CD4-positive, alpha-beta T cell treated with Interleukin-4 for 1 hour (primary cell): Measurements from ENCODE around the gene PRDX5.

Experiments
- DNase-seq, 2 donors: peaks; one replicate each; pipeline ENCODE4 v3.0.0-alpha.2; 2020 to 2022

PRDX5 gene

DNA sequence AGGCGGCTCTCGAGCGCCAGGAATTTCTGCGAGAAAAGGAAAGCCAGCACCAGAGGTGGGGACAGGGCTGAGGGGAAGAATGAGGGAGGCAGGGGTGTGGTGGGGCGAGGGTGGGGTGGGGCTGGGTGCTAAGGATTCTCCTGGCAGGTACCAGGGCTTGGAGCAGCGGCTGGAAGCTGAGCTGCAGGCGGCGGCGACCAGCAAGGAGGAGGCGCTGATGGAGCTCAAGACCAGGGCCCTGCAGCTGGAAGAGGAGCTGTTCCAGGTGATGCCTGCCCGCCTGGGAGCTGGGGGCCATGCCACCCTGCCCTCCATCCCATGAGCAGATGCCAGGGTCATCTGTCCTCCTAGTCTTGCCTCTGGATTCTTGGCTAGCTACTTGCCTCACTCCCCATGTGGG, 31.5 kb downstream of the PRDX5 start:
- no peak for DNase-seq

DNA sequence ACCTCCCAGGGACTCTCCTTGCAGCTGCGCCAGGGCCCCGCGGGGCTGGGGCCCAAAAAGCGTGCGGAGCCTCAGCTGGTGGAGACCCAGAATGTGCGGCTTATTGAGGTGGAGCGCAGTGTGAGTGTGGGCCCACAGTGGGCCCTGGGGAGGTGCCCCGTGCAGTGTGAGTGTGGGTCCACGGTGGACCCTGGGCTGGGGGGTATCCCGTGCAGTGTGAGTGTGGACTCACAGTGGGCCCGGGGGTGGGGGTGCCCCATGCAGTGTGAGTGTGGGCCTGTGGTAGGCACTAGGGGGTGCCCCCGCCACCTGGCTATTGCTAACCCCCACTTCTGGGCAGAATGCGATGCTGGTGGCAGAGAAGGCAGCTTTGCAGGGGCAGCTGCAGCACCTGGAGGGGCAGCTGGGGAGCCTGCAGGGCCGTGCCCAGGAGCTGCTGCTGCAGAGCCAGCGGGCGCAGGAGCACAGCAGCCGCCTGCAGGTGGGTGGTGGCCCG, 33.3 kb downstream of the PRDX5 start:
- DNase-seq = no peak

DNA sequence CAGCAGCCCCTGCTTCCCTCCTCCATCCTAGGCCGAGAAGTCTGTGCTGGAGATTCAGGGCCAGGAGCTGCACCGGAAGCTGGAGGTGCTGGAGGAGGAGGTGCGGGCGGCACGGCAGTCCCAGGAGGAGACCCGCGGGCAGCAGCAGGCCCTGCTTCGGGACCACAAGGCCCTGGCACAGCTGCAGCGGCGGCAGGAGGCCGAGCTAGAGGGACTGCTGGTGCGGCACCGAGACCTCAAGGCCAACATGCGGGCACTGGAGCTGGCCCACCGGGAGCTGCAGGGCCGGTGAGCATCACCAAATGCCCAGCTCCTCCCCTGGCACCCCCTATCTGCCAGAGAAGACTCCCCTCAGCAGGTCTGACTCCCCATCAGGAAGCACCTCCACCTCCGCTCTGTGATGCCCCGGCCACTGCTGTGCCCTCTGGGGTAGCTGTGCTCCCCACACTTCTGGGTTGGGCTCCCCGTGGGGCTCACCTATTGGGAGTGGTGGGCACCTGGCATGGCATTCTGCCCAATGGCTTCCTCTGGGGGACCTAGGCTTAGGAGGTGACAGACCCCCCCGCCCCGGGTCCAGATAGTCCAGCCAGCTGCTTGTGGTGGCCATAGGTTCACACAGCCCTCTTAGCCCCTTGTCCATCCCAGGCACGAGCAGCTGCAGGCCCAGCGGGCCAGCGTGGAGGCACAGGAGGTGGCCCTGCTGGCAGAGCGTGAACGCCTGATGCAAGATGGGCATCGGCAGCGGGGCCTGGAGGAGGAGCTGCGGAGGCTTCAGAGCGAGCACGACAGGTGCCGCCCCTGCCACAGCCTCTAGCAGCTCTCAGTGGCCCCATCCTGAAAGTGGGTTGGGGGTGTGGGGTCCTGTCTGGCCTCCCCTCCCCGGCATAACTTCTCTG, 34.4 kb downstream of the PRDX5 start:
- no peak for DNase-seq

DNA sequence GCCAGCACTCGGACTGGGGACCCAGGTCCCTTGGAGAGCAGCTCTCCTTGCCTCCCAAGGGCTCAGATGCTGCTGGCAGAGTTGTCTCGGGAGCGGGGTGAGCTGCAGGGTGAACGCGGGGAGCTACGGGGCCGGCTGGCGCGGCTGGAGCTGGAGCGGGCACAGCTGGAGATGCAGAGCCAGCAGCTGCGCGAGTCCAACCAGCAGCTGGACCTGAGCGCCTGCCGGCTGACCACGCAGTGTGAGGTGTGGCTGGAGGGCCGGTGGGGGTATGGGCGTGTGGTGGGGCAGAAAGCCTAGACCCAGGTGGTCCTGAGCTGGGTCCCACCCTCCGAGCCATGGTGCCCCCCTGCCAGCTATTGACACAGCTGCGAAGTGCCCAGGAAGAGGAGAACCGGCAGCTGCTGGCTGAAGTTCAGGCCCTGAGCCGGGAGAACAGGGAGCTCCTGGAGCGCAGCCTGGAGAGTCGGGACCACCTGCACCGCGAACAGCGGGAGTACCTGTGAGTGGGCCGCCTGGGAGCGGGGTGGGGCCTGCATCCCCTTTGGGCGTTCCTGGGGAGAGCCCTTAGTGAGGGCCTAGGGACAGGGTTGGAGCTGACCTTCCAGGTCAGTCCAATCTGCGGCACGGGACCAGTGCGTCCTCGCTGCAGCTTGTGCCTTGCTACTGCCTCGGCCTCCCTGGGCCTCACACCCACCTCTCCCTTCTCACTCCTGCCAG, 35.2 kb downstream of the PRDX5 start:
- DNase-seq = no peak

DNA sequence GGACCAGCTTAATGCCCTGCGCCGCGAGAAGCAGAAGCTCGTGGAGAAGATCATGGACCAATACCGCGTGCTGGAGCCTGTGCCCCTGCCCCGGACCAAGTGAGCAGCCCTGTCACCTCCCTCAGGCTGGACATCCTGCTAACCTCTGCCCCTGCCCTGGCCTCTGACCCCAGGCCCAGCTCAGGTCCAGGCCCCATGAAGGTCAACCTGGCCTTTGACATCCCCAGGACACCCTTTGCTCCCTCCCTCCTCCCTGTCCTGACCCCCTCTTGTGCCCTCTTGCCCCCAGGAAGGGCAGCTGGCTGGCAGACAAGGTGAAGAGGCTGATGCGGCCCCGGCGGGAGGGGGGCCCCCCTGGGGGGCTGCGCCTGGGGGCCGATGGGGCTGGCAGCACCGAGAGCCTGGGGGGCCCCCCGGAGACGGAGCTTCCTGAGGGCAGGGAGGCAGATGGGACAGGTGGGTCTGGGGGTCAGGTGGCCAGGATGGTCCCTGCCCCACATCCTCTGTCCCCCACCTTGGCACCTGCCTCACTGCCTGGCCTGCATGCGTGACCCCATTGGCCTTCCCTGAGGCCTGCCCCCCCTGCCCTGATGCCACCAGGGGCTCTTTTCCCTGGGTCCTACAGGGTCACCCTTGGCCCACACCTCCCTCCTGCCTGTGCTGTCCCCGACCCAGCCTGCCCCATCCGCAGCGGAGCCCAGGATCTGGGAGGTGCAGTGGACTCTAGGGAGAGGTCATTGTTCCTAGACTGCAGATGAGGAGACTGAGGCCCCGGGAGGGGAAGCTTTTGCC, 36.0 kb downstream of the PRDX5 start:
- DNase-seq = no peak

DNA sequence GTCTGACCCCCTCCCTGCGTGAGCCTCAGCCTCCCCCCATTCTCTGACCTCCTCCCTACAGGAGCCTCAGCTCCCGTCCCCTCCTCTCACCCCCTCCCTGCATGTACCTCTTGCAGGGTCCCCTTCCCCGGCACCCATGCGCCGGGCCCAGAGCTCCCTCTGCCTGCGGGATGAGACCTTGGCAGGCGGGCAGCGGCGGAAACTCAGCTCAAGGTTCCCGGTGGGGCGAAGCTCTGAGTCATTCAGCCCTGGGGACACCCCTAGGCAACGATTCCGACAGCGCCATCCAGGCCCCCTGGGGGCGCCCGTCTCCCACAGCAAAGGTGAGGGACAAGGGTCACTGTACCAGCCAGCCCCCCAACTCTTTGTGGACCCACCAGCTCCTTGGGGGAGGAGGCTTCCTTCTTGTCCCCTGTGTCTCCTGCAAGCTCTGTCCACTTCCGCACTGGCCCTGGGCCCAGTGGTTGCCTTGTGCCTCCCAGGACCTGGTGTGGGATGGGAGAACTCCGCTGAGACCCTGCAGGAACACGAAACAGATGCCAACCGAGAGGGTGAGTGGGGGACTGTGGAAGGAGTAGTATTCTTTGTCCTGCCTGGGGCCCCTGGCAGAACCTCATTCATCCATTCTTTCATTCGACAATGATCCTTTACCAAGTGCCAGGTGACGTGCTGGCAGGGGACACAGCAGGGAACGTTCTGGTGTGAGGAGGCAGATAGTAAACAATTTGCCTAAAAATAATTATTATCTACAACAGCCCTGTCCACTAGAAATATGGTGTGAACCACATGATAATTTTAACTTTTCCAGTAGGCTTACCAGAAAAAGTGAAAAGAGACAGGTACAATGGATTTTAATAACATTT, 37.4 kb downstream of the PRDX5 start:
- peak in 1 of 2 donors; percentile 62 for DNase-seq

DNA sequence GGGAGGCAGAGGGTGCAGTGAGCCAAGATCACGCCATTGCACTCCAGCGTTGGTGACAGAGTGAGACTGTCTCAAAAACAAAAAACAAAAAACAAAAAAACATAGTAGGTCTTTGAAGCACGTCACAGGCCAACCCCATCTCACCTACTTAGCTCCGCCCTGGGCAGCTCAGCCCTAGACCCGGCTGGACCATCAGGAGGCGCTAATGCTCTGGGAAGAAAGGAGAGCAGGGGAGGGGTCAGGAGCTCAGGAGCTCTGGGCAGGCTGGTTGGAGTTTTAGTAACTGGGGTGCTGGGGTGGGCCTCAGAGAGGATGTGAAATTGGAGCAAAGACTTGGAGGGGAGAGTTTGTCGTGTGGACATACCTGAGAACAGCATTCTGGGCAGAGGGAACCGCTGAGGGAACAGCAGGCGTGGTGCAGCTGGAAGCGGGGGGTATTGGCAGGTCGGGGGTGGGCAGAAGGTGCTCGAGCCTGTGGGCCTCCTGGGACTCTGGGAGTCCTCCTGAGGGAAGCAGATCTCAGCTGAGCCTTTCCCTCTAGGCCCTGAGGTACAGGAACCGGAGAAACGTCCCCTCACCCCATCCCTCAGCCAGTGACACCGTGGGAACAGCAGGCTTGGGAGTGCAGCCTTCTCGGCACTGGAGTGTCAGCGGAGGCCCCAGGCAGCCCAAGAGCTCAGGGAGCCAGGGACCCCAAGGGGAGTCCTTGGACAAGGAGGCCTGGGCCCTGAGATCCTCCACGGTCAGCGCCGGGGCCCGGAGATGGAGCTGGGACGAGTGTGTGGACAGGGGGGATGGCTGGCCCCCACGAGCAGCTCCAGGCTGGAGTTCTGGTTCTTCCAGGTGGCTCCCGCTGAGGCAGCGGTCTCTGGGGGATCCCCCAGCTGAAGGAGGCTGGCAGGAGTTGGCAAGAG, 38.8 kb downstream of the PRDX5 start:
- peak; percentile 30 to 39 for DNase-seq

DNA sequence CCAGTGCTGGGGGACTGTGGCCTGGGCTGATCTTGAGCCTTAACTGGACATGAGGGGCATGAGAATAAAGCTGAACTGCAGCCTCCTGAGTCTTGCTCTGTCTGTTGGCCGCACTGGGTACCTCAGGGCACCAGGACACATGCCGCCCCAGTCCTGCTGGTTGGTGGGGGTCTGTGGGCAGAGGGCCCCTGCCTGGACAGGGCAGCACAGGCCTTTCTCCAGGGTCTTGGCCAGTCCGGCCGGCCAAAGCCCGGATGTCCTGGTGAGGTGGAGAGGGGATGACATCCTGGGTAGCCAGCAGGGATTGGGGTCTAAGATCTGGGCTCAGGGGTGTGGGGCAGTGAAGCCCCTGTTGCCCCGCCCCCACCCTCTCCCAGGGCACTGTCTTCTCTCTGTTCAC, 39.5 kb downstream of the PRDX5 start:
- DNase-seq = no peak

DNA sequence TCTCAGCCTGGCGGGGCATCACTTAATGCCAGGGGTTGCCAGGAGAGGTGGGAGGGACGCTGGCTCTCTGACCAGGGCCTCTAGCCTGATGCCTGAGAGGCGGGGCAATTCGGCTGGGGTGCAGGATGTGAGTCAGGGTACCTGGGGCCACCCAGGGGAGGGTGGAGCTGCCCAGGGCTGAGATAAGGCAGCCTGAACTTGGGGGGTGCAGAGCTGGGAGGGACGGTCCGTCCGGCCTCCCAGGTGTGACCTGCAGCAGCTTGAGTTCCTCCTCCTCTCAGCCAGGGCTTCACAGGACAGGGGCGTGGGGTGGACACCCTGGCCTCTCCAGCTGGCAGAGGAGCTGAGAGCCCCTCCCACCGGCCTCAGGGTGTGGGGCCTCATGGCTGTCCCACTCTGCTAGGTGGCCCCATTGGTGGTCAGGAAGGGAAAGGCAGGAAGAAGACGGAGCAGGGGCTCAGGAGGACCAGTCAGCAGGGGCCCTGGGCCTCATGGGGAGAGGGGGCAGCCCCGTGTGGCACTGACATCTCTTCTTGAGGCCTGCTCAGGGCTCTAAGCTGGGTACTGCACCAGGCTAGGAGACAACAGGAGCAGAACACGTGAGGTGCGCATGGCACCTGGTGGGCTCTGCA, 40.1 kb downstream of the PRDX5 start:
- no peak for DNase-seq

DNA sequence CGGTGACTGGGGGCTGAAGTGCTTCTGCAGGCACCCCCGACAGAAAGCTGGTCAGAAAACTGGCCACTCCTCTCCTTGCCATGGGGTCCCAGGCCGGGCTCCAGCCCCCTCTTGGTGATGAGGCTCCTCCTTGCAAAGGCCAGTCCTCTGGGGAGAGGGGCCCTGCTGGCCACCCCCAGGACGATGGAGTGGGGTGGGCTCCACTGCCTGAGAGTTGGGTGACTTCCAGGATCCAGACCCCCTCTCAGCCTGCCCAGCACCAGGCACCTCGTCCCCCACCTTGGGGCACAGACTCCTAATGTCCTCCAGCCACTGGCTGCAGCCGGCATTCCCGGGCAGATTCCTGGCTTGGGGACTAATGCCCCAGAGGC, 40.6 kb downstream of the PRDX5 start:
- no peak for DNase-seq

DNA sequence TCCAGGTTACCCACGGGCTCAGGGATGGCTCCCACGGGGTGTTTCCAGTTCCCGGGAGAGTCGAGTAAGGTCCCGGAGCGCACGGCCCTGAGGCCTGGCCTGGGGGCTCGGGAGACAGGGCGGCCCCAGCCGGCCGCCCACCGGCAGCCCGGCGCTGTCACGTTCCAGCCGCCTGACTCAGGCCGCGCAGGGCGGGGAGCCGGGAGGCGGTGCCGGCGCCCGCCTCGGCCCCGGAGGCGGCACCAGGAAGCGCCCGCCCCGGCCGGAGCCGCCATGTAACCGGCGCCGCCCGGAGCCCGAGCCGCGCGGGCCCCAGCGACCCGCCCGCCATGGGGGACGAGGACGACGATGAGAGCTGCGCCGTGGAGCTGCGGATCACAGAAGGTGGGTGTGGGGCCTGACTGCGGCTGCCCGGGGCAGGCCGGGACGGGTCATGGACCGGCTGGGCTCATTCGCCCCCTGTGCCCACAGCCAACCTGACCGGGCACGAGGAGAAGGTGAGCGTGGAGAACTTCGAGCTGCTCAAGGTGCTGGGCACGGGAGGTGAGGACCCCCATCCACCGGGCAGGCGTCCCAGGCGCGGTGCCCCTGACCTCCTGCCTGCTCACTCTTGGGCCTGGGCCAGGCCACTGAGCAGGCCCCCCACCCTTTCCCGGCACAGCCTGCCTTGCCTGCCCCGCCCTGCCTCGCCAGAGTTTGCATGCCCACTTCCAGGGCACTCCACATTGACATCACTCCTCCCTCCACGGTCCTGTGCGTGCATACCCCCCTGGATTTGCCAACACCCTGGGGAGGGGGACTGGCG, 41.2 kb downstream of the PRDX5 start, which contains the start of gene RPS6KA4:
RPS6KA4 (plus strand) TSS at position 256 of the 805 bp plus-strand sequence; CDS start at position 330, 74 bp downstream.
- peak in 1 of 2 donors; percentile 38 for DNase-seq

DNA sequence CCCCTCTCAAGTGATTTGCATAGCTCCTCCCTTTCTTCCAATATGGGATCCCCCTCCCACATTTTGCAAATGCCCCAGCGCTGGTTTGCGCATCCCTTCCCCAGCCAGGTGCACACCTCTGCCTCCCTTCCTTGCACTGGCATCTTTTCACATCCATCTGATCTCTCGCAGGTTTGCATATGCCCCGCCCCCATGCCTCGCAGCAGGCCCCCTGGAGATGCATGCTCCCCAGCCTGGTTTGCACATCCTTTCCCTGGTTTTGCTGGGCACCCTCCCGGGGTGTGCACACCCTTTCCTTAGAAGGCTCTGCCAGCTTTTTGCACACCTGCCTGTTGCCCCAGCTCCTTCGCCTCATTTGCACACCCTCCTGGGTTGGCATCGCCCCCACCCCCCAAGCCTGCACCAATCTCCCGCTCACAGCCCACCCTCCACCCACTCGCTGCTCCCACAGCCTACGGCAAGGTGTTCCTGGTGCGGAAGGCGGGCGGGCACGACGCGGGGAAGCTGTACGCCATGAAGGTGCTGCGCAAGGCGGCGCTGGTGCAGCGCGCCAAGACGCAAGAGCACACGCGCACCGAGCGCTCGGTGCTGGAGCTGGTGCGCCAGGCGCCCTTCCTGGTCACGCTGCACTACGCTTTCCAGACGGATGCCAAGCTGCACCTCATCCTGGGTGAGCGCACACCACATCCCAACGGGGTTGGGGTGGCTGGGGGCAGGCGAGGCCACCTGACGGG, 42.0 kb downstream of the PRDX5 start:
- no peak for DNase-seq

DNA sequence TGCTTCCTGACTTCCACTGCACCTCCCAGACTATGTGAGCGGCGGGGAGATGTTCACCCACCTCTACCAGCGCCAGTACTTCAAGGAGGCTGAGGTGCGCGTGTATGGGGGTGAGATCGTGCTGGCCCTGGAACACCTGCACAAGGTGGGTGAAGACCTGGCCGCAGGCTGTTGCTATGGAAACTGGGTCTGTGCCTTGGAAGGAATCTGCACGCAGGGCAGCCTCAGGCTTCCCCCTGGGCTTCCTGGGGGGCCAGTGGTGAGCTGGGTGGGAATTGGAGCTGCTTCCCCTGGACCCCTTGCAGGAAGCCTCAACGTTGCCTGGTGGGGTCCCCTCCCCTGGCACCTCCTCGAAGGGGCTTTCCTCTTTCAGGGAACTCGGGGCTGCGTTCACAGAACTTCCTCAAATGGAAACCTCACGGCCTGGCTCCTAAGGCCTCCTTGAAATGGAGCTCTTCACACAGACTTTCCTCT, 42.6 kb downstream of the PRDX5 start:
- DNase-seq = no peak

DNA sequence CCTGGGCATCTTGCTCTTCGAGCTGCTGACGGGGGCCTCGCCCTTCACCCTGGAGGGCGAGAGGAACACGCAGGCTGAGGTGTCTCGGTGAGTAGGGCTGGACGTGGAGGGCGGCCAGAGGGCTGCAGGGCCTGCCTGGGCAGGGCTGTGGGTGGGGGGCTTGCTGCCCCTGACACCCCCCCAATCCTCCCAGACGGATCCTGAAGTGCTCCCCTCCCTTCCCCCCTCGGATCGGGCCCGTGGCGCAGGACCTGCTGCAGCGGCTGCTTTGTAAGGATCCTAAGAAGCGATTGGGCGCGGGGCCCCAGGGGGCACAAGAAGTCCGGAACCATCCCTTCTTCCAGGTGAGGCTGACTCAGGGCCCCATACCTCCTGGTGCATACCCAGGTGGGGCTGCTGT, 43.7 kb downstream of the PRDX5 start:
- no peak for DNase-seq

DNA sequence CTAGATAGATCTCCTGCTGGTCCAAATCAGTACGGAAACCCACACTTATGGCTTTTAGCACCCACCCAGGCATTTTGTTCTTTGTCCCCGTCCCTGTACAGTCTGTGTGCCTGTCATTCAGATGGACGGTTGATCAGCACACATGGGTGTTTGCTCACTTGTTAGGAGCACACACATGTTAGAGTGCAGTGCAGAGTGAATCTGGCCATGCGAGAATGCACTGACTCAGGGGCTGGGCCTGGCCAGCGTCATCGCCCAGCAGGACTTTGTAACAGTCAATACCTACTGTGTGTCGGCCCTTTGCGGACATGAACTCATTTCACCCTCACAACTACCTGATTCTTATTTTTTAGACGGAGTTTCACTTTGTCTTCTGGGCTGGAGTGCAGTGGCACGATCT, 44.4 kb downstream of the PRDX5 start:
- no peak for DNase-seq

DNA sequence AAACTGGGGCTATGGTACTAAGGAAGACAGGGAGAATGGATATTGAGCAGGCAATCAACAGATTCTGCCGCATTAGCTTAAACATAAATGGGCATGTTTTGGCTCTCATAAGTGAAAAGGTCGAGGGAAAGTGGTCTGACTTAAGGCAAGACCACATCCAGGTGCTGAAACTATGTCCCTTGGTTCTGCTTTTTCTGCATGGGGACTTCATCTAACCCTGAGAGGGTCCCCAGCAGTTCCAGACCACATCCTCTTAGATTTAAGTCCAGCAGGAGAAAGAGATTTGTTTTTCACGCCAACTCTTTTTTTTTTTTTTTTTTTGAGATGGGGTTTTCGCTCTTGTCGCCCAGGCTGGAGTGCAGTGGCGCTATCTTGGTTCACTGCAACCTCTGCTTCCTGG, 46.5 kb downstream of the PRDX5 start:
- DNase-seq = no peak

DNA sequence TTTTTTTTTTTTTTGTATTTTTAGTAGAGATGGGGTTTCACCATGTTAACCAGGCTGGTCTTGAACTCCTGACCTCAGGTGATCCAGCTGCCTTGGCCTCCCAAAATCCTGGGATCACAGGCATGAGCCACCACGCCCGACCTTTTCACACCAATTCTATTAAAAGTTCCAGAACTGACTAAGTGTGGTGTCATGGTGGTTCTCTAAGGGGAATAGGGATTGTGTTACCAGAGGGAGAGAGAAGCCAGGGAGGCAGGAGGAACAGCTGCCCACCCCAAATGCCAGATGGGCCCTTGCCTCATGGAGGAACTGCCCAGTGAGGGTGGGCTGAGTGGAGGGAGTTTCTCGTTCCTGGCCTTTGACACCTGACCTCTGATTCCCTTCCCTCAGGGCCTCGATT, 47.0 kb downstream of the PRDX5 start:
- no peak for DNase-seq

DNA sequence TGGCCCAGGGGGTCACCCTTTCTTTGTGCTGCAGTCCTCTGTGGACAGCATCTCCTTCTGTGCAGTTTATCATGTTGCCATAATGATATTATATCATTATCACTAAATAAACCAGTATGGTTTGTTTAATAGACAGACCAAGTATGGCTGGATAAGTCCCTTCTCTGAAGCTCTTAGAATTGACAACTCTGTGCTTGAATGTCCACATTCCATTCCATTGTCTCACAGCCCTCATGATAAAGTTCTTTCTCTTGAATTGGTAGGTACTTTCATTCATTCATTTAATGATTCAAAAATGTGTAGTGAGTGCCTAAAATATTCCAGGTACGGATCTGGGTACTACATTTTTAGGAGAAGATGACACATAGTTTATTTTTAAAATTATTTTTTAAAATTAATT, 48.8 kb downstream of the PRDX5 start:
- no peak for DNase-seq
